ENCODE data around the gene PRCC. TPM values are rescaled to one million over a fixed set of nuclear protein-coding genes. Genes with fewer than 3 reads are reported as not detected.

Gene PRCC
- total and polyA plus RNA-seq, 2 of the 8 experiments (the other 6 are each of a cell fraction or from before 2014, with no cell fraction given), result 95.2 to 115 TPM

- peak; percentile 93 to 99 for DNase-seq (ENCODE audit: low read depth in 1 of 2, low spot score in 2 of 2)
- Histone ChIP-seq H3K36me3 (ENCODE audit: control insufficient read depth in 2 of 4, insufficient read depth in 4 of 4, low read length in 3 of 4) (peaks cover 13 to 42% (median 14%) of the 10 kb centered on the region in 4 experiments; a peak in 7 of 8 replicates), H3K56ac (replicated peaks; ENCODE audit: insufficient read length, low read depth, low read length) (peak within 1 kb of the TSS; percentile 25)
- TF ChIP-seq EP300 (IDR thresholded peaks at IDR 0.05; ENCODE audit: borderline replicate concordance in 1 of 2, low read depth in 2 of 2, low read length in 2 of 2) (no peak), TBP (IDR thresholded peaks at IDR 0.05; ENCODE audit: low read depth, low read length) (peak; percentile 73), CREB1 (IDR thresholded peaks at IDR 0.05) (peak; percentile 83), RAD21 (IDR thresholded peaks at IDR 0.05 in 1 of 2, conservative IDR thresholded peaks at IDR 0.05 in 1 of 2; ENCODE audit: low read depth in 2 of 2, low read length in 2 of 2) (0 out of 4 replicates have a peak, but pooled peaks of 1 of the 2 experiments have one; percentile 19), GABPA (IDR thresholded peaks at IDR 0.05; ENCODE audit: borderline replicate concordance, insufficient read depth, low read length) (peak; percentile 98), MAFK (IDR thresholded peaks at IDR 0.05; ENCODE audit: low read depth, low read length) (no peak), HDAC2 (IDR thresholded peaks at IDR 0.05; ENCODE audit: borderline replicate concordance in 1 of 2, low read depth in 2 of 2, low read length in 2 of 2) (0 out of 4 replicates have a peak, but pooled peaks of 1 of the 2 experiments have one; percentile 8), MAX (IDR thresholded peaks at IDR 0.05) (peak; percentile 95)
Measured at GRCh38 chr1:156740741-156741480, 26.4 kb upstream of the PRCC start, which contains the start of gene MRPL24. TSS of gene MRPL24 (minus strand) at chr1:156741088. CDS start at chr1:156738704, 2,384 bp downstream.

More at GRCh38 chr1:156740741-156741480, 26.4 kb upstream of the PRCC start, which contains the start of gene MRPL24:
- no peaks in the 10 kb centered on the region for H3K27me3 ChIP-seq (replicated peaks in 1 of 4; ENCODE audit: control insufficient read depth in 3 of 4, extremely low read depth in 1 of 4, insufficient read depth in 3 of 4, low read length in 3 of 4)
- H3K23ac ChIP-seq (ENCODE audit: insufficient read length), result no peak within 1 kb of the TSS
- ChIA-PET POLR2A (ENCODE audit: partially characterized antibody) (interaction anchor here (0.6 to 10.7 kb wide), 20 partner anchors 10 to 140 kb away, joined by 3 to 214 read pairs (median 4); partner anchors contain the start of genes CRABP2, HDGF, ISG20L2 and METTL25B), CTCF (ENCODE audit: partially characterized antibody) (interaction anchor here (0.6 to 6.6 kb wide), 6 partner anchors 14 to 122 kb away, joined by 4 to 76 read pairs (median 8); partner anchors contain the start of genes CRABP2, HAPLN2, ISG20L2 and METTL25B)
- peak within 1 kb of the TSS; percentile 30 for H4K91ac ChIP-seq (replicated peaks; ENCODE audit: insufficient read length, low read length)
- 2% methylated on average over 38 of the region's 38 CpGs; no CpG with 5 or more reads in 1 of the 2 experiments for WGBS, 2 experiments (ENCODE audit: extremely low coverage in 1 of 2, insufficient coverage in 1 of 2, insufficient read length in 1 of 2, insufficient replicate concordance in 2 of 2, low coverage in 1 of 2, low lambda C conversion rate in 2 of 2, missing lambda C conversion rate in 1 of 2)
- no peak within 1 kb of the TSS for H2AK5ac ChIP-seq (ENCODE audit: low read depth, low read length)
- peak within 1 kb of the TSS; percentile 48; the same call in 1 of the 2 replicates for H2BK15ac ChIP-seq (ENCODE audit: low read length)
- peak within 1 kb of the TSS; percentile 12 for H4K8ac ChIP-seq (ENCODE audit: extremely low read depth, insufficient read depth, low read length)
- no peaks in the 10 kb centered on the region for H3K9me3 ChIP-seq (ENCODE audit: insufficient read depth in 2 of 2, low read depth in 1 of 2, low read length in 1 of 2)
- peaks cover 4 to 21% of the 10 kb centered on the region in 2 experiments for H3K79me2 ChIP-seq (ENCODE audit: control insufficient read depth in 1 of 2, insufficient read depth in 2 of 2, low read length in 2 of 2)
- H3K18ac ChIP-seq (ENCODE audit: extremely low read depth, low read length), result peak within 1 kb of the TSS; percentile 34; the same call in 1 of the 2 replicates
- peak within 1 kb of the TSS; percentile 81 for H2BK5ac ChIP-seq (ENCODE audit: low read depth, low read length)
- peak within 1 kb of the TSS; percentile 39 for H2AFZ ChIP-seq (ENCODE audit: low read length)
- H4K5ac ChIP-seq (ENCODE audit: insufficient read length, low read depth, low read length), result peak within 1 kb of the TSS; percentile 51
- peak within 1 kb of the TSS; percentile 40 for H2BK12ac ChIP-seq (ENCODE audit: low read depth, low read length)
- peak within 1 kb of the TSS; percentile 72 for H3K27ac ChIP-seq (ENCODE audit: low read depth, low read length)
- H2BK120ac ChIP-seq (replicated peaks; ENCODE audit: low read depth, low read length), result no peak within 1 kb of the TSS
- peaks cover 0 to 2% of the 10 kb centered on the region in 2 experiments for H4K20me1 ChIP-seq (replicated peaks in 1 of 2; ENCODE audit: control insufficient read depth in 1 of 2, insufficient read depth in 2 of 2, low read length in 2 of 2)
- peak within 1 kb of the TSS; percentile 68 to 83 for H3K4me2 ChIP-seq (ENCODE audit: insufficient read depth in 1 of 2, low read depth in 2 of 2, low read length in 2 of 2)
- H3K4ac ChIP-seq (replicated peaks; ENCODE audit: insufficient read length, low read depth, low read length), result peak within 1 kb of the TSS; percentile 29
- H3K9ac ChIP-seq (replicated peaks in 1 of 4; ENCODE audit: extremely low read depth in 1 of 4, low read depth in 3 of 4, low read length in 3 of 4), result peak within 1 kb of the TSS; percentile 72 to 82 (median 78)
- H3K23me2 ChIP-seq (ENCODE audit: low read depth, low read length), result peaks cover 2% of the 10 kb centered on the region; the same call in 1 of the 2 replicates
- H2BK20ac ChIP-seq (ENCODE audit: low read length), result no peak within 1 kb of the TSS
- peaks cover 5% of the 10 kb centered on the region for H3K79me1 ChIP-seq (ENCODE audit: low read depth, low read length)
- peak; percentile 99 for FAIRE-seq
- peaks cover 3 to 15% (median 6%) of the 10 kb centered on the region in 4 experiments; a peak in 5 of 7 replicates for H3K4me1 ChIP-seq (replicated peaks in 1 of 4; ENCODE audit: control insufficient read depth in 3 of 4, insufficient read depth in 4 of 4, low read length in 3 of 4)
- no peak within 1 kb of the TSS for H3K14ac ChIP-seq (ENCODE audit: insufficient read length)
- peak within 1 kb of the TSS; percentile 55 to 95 (median 84) for H3K4me3 ChIP-seq (ENCODE audit: extremely low read depth in 1 of 4, insufficient read depth in 2 of 4, low read depth in 3 of 4, low read length in 4 of 4)
